HG02623 (cell line): ENCODE results near the gene LTB4R.

ENCODE experiments used
- ATAC-seq: cut with Tn5 transposase; IDR thresholded peaks from one replicate; pipeline ENCODE4 v1.9.1; 2021; ENCODE audit warnings: moderate library complexity; ENCODE audit not compliant: unreplicated experiment

The LTB4R gene

GRCh38 chr14:24366413-24366720 lies 55.1 kb downstream of the LTB4R start:
- no peak for ATAC-seq

GRCh38 chr14:24366721-24367513 lies 55.6 kb downstream of the LTB4R start:
- peak; percentile 49 for ATAC-seq
